Stimulated activated CD8-positive, alpha-beta memory T cell treated with anti-CD3 and anti-CD28 coated beads, Interleukin-7, amount 100 ng/mL, for 48 hours (primary cell): ENCODE results near the gene NSMCE1.
"Not testable (repeated sequence)": the region's sequence is repeated elsewhere in the genome, so short reads cannot be mapped to it uniquely, and the experiment has no call there.

Source experiments
- DNase-seq, 2 donors: peaks; one replicate each; pipeline ENCODE4 v3.0.0-alpha.2; 2020; ENCODE audit warnings: low read depth in 1 of 2; ENCODE audit errors: extremely low read depth in 1 of 2

NSMCE1 gene

GRCh38 chr16:27272697-27273096, 4.1 kb upstream of the NSMCE1 start:
- not testable (repeated sequence) for DNase-seq

GRCh38 chr16:27272076-27272475, 3.5 kb upstream of the NSMCE1 start:
- no peak for DNase-seq

GRCh38 chr16:27270349-27270748, 1.8 kb upstream of the NSMCE1 start:
- DNase-seq = no peak

- no peak for DNase-seq
Observed at GRCh38 chr16:27269300-27270150, 953 bp upstream of the NSMCE1 start.

- DNase-seq = no peak
Observed at GRCh38 chr16:27267037-27267677, 1.4 kb downstream of the NSMCE1 start.

GRCh38 chr16:27265982-27266381, 2.6 kb downstream of the NSMCE1 start:
- DNase-seq = no peak

GRCh38 chr16:27264151-27264550, 4.4 kb downstream of the NSMCE1 start:
- no peak for DNase-seq

- not testable (repeated sequence) for DNase-seq
Observed at GRCh38 chr16:27262904-27263423, 5.6 kb downstream of the NSMCE1 start.

- DNase-seq = no peak
Observed at GRCh38 chr16:27259710-27260109, 8.9 kb downstream of the NSMCE1 start.

GRCh38 chr16:27258241-27258734, 10.3 kb downstream of the NSMCE1 start:
- DNase-seq = no peak

GRCh38 chr16:27257271-27257670, 11.3 kb downstream of the NSMCE1 start:
- DNase-seq = no peak

- no peak for DNase-seq
Observed at GRCh38 chr16:27256861-27257260, 11.7 kb downstream of the NSMCE1 start.

GRCh38 chr16:27254262-27254811, 14.2 kb downstream of the NSMCE1 start:
- no peak for DNase-seq

- DNase-seq = no peak
Observed at GRCh38 chr16:27253526-27253930, 15.0 kb downstream of the NSMCE1 start.

GRCh38 chr16:27252206-27252585, 16.4 kb downstream of the NSMCE1 start:
- no peak for DNase-seq

- no peak for DNase-seq
Observed at GRCh38 chr16:27251541-27252205, 16.9 kb downstream of the NSMCE1 start.

GRCh38 chr16:27248886-27249285, 19.7 kb downstream of the NSMCE1 start:
- not testable (repeated sequence) for DNase-seq

- no peak for DNase-seq
Observed at GRCh38 chr16:27248036-27248435, 20.5 kb downstream of the NSMCE1 start.

GRCh38 chr16:27247076-27247475, 21.5 kb downstream of the NSMCE1 start:
- DNase-seq = not testable (repeated sequence)

GRCh38 chr16:27246439-27246838, 22.1 kb downstream of the NSMCE1 start:
- DNase-seq = no peak
